Retinal pigment epithelial cell (primary cell): ENCODE data around the gene GUCD1.
"Not testable (repeated sequence)": the region's sequence is repeated elsewhere in the genome, so short reads cannot be mapped to it uniquely, and the experiment has no call there.

ENCODE experiments used
- DNase-seq: peaks from one replicate; pipeline ENCODE4 v3.0.0-alpha.2; 2010; ENCODE audit warnings: low read depth
- H3K4me3 ChIP-seq: 2 replicates; pipeline ENCODE4 v1.5.1; 2011; ENCODE audit warnings: mild to moderate bottlenecking, low read length, control low read depth, moderate library complexity
- CTCF ChIP-seq: conservative IDR thresholded peaks from 2 replicates; pipeline ENCODE4 v1.5.1; 2011; ENCODE audit warnings: low read depth, low read length, control low read depth, inconsistent platforms

The GUCD1 gene

GRCh38 chr22:24595863-24596262 is 40.9 kb upstream of the GUCD1 start:
- TF ChIP-seq CTCF: no peak
- H3K4me3 ChIP-seq: no peak overlapping the region
- no peak for DNase-seq

DNA sequence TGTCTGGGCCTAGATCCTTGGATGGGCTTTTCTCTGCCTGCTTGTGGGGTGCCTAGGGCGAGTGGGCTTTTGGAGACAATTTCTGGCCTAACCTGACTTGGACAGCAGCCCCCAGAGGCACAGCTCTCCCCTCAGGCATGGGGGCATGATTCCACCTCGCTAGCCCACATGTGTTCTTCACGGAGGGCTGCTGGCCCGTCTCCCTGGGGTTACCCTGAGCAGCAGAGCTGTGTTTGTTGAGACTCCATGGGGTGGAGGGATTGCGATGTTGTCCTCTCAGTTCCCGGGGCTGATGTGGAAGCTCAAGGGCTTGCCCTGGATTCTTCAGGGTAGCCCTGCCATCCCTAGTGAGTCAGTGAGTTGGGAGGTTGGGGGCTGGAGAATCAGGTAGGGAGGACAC is 40.3 kb upstream of the GUCD1 start:
- no peak for DNase-seq
- TF ChIP-seq CTCF: no peak
- no peak overlapping the region for H3K4me3 ChIP-seq

- TF ChIP-seq CTCF: no peak
- H3K4me3 ChIP-seq: no peak overlapping the region
- DNase-seq: no peak
Measured at GRCh38 chr22:24594569-24595120, 39.7 kb upstream of the GUCD1 start.

GRCh38 chr22:24593836-24594568 is 39.1 kb upstream of the GUCD1 start:
- no peak for TF ChIP-seq CTCF
- H3K4me3 ChIP-seq: no peak overlapping the region
- DNase-seq: no peak

DNA sequence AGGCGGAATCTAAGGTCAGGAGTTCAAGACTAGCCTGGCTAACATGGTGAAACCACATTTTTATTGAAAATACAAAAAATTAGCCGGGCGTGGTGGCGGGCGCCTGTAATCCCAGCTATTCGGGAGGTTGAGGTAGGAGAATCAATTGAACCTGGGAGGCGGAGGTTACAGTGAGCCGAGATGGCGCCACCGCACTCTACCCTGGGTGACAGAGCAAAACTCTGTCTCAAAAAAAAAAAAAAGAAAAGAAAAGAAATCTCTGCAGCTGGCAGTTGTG is 38.6 kb upstream of the GUCD1 start:
- peak overlapping the region; percentile 45 for H3K4me3 ChIP-seq
- not testable (repeated sequence) for DNase-seq

- H3K4me3 ChIP-seq: peak within 1 kb of the TSS; percentile 52
- peak; percentile 50 for DNase-seq
- no peak for TF ChIP-seq CTCF
Measured at GRCh38 chr22:24592851-24593558, 38.1 kb upstream of the GUCD1 start, which contains the start of gene LRRC75B. LRRC75B (minus strand) TSS chr22:24593073; CDS start chr22:24593039, 34 bp downstream.

DNA sequence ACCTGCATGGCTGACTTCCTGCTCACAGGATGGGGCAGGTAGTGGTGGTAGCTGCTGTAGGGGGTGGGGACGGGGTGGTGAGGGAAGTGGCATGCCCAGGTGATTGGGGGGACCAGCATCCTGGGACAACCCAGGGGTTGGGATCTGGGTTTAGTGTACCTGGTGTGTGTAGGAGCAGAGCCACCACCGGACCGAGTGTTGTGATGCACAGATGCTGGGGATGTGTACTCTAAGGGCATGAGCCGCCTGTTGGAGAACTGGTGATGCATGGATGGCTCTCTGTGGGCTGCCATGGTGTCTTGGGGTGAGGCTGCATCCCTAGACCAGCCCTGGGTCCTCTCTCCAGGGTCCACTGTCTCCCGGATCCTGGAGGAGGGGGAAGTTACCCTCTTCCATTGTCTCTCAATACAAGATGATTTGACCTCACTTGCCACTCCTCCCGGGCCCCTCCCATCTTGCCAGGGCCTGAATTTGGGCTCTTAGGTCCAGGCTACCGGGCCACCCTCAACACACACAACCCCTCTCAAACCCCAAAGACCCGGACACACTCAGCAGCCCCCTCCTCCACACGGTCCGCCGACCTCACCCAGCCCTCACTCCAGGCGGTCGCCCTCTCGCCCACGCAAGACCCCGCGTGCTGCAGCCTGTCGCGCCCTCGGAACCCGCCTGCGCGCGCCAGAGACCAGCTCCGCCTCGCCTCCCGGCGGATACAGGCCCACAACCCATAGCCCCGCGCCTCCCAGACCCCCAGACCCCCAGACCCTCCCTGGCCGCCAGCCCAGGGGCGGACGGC is 37.3 kb upstream of the GUCD1 start:
- DNase-seq: no peak
- no peak for TF ChIP-seq CTCF
- peak overlapping the region; percentile 52 for H3K4me3 ChIP-seq
